Hematopoietic multipotent progenitor cell (in vitro differentiated cells): ENCODE results near the gene UBE2D4. TPM values are rescaled to one million over a fixed set of nuclear protein-coding genes. Genes with fewer than 3 reads are reported as not detected.
"Not testable (repeated sequence)": the region's sequence is repeated elsewhere in the genome, so short reads cannot be mapped to it uniquely, and the experiment has no call there.

Experiments
- DNase-seq, 3 donors: peaks; one replicate each; pipeline ENCODE4 v3.0.0-alpha.2; 2011 to 2015; ENCODE audit warnings: low read depth in 2 of 3, low spot score in 2 of 3
- total RNA-seq: library from RNA; depleted of rRNA; stranded (reverse); fragments of >200 nt; gene quantifications from one replicate; pipeline ENCODE4 v1.2.3, GENCODE V29; 2012

Gene UBE2D4
- 12.9 TPM for total RNA-seq

GRCh38 chr7:43925984-43926797 is at the start of gene UBE2D4:
UBE2D4 (plus strand) TSS chr7:43926436; CDS start chr7:43926533, 97 bp downstream.
- peak; percentile 77 to 82 (median 82) for DNase-seq

GRCh38 chr7:43876976-43877745 is 49.1 kb upstream of the UBE2D4 start:
- DNase-seq = no peak

GRCh38 chr7:43877968-43878864 is 48.0 kb upstream of the UBE2D4 start:
- DNase-seq = no peak

GRCh38 chr7:43878867-43879266 is 47.4 kb upstream of the UBE2D4 start:
- no peak for DNase-seq

GRCh38 chr7:43879477-43879876 is 46.8 kb upstream of the UBE2D4 start:
- no peak for DNase-seq

GRCh38 chr7:43880596-43880995 is 45.6 kb upstream of the UBE2D4 start:
- DNase-seq = no peak

GRCh38 chr7:43884209-43884608 is 42.0 kb upstream of the UBE2D4 start:
- DNase-seq = no peak

- no peak for DNase-seq
These were observed 41.6 kb upstream of the UBE2D4 start for GRCh38 chr7:43884617-43885016.

GRCh38 chr7:43888993-43889945 is 37.0 kb upstream of the UBE2D4 start:
- DNase-seq = no peak

- DNase-seq = no peak
These were observed 35.8 kb upstream of the UBE2D4 start for GRCh38 chr7:43890468-43890867.

- no peak for DNase-seq
These were observed 34.9 kb upstream of the UBE2D4 start for GRCh38 chr7:43891069-43891955.

GRCh38 chr7:43895847-43896415 is 30.3 kb upstream of the UBE2D4 start:
- DNase-seq = no peak

- DNase-seq = not testable (repeated sequence)
These were observed 27.7 kb upstream of the UBE2D4 start for GRCh38 chr7:43898571-43898970.

- DNase-seq = no peak
These were observed 23.6 kb upstream of the UBE2D4 start for GRCh38 chr7:43902542-43903054.

GRCh38 chr7:43904533-43905208 is 21.6 kb upstream of the UBE2D4 start:
- no peak for DNase-seq

GRCh38 chr7:43905209-43905946 is 20.9 kb upstream of the UBE2D4 start:
- DNase-seq = no peak

GRCh38 chr7:43905956-43906330 is 20.3 kb upstream of the UBE2D4 start:
- DNase-seq = peak in 2 of 3 donors; percentile 18 to 29
